Neural cell (in vitro differentiated cells): Measurements from ENCODE around the gene RPP14. TPM values are rescaled to one million over a fixed set of nuclear protein-coding genes. Genes with fewer than 3 reads are reported as not detected.

Experiments
- H2AFZ ChIP-seq: fragments of 200-600, 300-800 bp; sonication (generic), shearing (Covaris generic); 2 replicates; pipeline ENCODE4 v1.6.0; 2014; ENCODE audit warnings: low read depth, mild to moderate bottlenecking, antibody characterized with exemption, low read length, moderate library complexity
- H3F3A ChIP-seq: fragments of 200-600 bp; shearing (Covaris generic); 2 replicates; pipeline ENCODE4 v1.6.1; 2016; ENCODE audit warnings: mild to moderate bottlenecking, moderate library complexity, mixed read lengths, antibody characterized with exemption, low read length; ENCODE audit not compliant: insufficient read depth, poor library complexity, severe bottlenecking
- H3K27ac ChIP-seq: fragments of 200-600, 300-800 bp; sonication (generic), shearing (Covaris generic); 2 replicates; pipeline ENCODE4 v1.5.1; 2014; ENCODE audit warnings: mild to moderate bottlenecking, low read length, moderate library complexity
- H3K27me3 ChIP-seq: fragments of 300-800, 200-600 bp; sonication (generic), shearing (Covaris generic); 2 replicates; pipeline ENCODE4 v1.6.0; 2014; ENCODE audit warnings: mild to moderate bottlenecking, low read depth, low read length, moderate library complexity; ENCODE audit not compliant: insufficient read depth
- H3K36me3 ChIP-seq: fragments of 300-800, 200-600 bp; sonication (generic), shearing (Covaris generic); 2 replicates; pipeline ENCODE4 v1.5.1; 2014; ENCODE audit warnings: mild to moderate bottlenecking, antibody characterized with exemption, low read length, moderate library complexity; ENCODE audit not compliant: insufficient read depth
- H3K4me2 ChIP-seq: fragments of 300-800, 200-600 bp; sonication (generic), shearing (Covaris generic); 2 replicates; pipeline ENCODE4 v1.6.0; 2014; ENCODE audit warnings: mild to moderate bottlenecking, low read length
- H3K4me3 ChIP-seq: fragments of 300-800, 200-600 bp; sonication (generic), shearing (Covaris generic); 2 replicates; pipeline ENCODE4 v1.5.1; 2014; ENCODE audit warnings: mild to moderate bottlenecking, low read length, moderate library complexity
- H3K79me2 ChIP-seq: fragments of 200-600 bp; shearing (Covaris generic); replicated peaks from 2 replicates; pipeline ENCODE4 v1.6.0; 2014; ENCODE audit warnings: mild to moderate bottlenecking, low read length, moderate library complexity; ENCODE audit not compliant: insufficient read depth
- H3K9ac ChIP-seq: fragments of 300-800, 200-600 bp; sonication (generic), shearing (Covaris generic); 2 replicates; pipeline ENCODE4 v1.6.1; 2016; ENCODE audit warnings: mild to moderate bottlenecking, low read length, mixed read lengths
- H3K9me2 ChIP-seq: fragments of 200-600 bp; shearing (Covaris generic); 2 replicates; pipeline ENCODE4 v1.6.1; 2016; ENCODE audit warnings: mild to moderate bottlenecking, low read length, mixed read lengths; ENCODE audit not compliant: insufficient read depth
- H3K9me3 ChIP-seq: fragments of 200-600, 300-800 bp; sonication (generic), shearing (Covaris generic); 2 replicates; pipeline ENCODE4 v1.6.1; 2016; ENCODE audit warnings: mild to moderate bottlenecking, mixed run types, low read length, moderate library complexity, mixed read lengths
- H4K20me1 ChIP-seq: fragments of 200-600 bp; shearing (Covaris generic); 2 replicates; pipeline ENCODE4 v1.6.1; 2016; ENCODE audit warnings: mild to moderate bottlenecking, mixed run types; ENCODE audit not compliant: insufficient read depth
- EP300 ChIP-seq: fragments of 450-650 bp; conservative IDR thresholded peaks from 2 replicates; pipeline ENCODE4 v1.6.1; 2014; ENCODE audit warnings: antibody characterized with exemption, mild to moderate bottlenecking, moderate library complexity; ENCODE audit not compliant: poor library complexity, severe bottlenecking
- EZH2 ChIP-seq: fragments of 200-600, 300-800 bp; shearing (Covaris generic), sonication (generic); IDR thresholded peaks from 2 replicates; pipeline ENCODE4 v1.6.1; 2014; ENCODE audit warnings: antibody characterized with exemption, low read length, borderline replicate concordance, mild to moderate bottlenecking; ENCODE audit not compliant: insufficient read depth, poor library complexity, severe bottlenecking
- MXI1 ChIP-seq: fragments of 450-650 bp; conservative IDR thresholded peaks from 2 replicates; pipeline ENCODE4 v1.6.1; 2014; ENCODE audit warnings: antibody characterized with exemption, mild to moderate bottlenecking; ENCODE audit not compliant: poor library complexity, severe bottlenecking
- POLR2AphosphoS5 ChIP-seq: IDR thresholded peaks from 2 replicates; pipeline ENCODE4 v1.6.1; 2012
- SMC3 ChIP-seq: fragments of 450-650 bp; conservative IDR thresholded peaks from 2 replicates; pipeline ENCODE4 v1.6.1; 2014; ENCODE audit warnings: antibody characterized with exemption, mild to moderate bottlenecking, moderate library complexity; ENCODE audit not compliant: poor library complexity
- polyA plus RNA-seq: library from polyadenylated mRNA; depleted of rRNA; stranded (reverse); fragments of >200 nt; gene quantifications from 2 replicates; pipeline ENCODE4 v1.2.3, GENCODE V29; 2014
- TF ChIP-seq, protein P1 (sequence below): fragments of 450-650 bp; IDR thresholded peaks from 2 replicates; pipeline ENCODE4 v1.5.1; 2014; ENCODE audit warnings: antibody characterized with exemption, mild to moderate bottlenecking, moderate library complexity; ENCODE audit not compliant: poor library complexity, severe bottlenecking
- TF ChIP-seq, protein P2 (sequence below): IDR thresholded peaks from 2 replicates; pipeline ENCODE4 v1.6.1; 2012; ENCODE audit warnings: borderline replicate concordance

RPP14 gene
- polyA plus RNA-seq, 1 donor from 2014 or later = 13.0 TPM

- H3K9me2 ChIP-seq = no peaks in the 10 kb centered on the region
- no peak overlapping the region for H3K4me3 ChIP-seq
- H3K4me2 ChIP-seq = no peak overlapping the region
- no peaks in the 10 kb centered on the region for H4K20me1 ChIP-seq
- no peak overlapping the region for H2AFZ ChIP-seq
- no peaks in the 10 kb centered on the region for H3K36me3 ChIP-seq
- no peak for TF ChIP-seq MXI1
- H3K27ac ChIP-seq = peak overlapping the region; percentile 83
- H3K79me2 ChIP-seq = no peaks in the 10 kb centered on the region
- H3K9ac ChIP-seq = no peak overlapping the region
- H3K9me3 ChIP-seq = no peaks in the 10 kb centered on the region
- H3K27me3 ChIP-seq = no peaks in the 10 kb centered on the region
- no peaks in the 10 kb centered on the region for H3F3A ChIP-seq
These were observed 16.7 kb downstream of the RPP14 start for GRCh38 chr3:58322793-58323192.

DNA sequence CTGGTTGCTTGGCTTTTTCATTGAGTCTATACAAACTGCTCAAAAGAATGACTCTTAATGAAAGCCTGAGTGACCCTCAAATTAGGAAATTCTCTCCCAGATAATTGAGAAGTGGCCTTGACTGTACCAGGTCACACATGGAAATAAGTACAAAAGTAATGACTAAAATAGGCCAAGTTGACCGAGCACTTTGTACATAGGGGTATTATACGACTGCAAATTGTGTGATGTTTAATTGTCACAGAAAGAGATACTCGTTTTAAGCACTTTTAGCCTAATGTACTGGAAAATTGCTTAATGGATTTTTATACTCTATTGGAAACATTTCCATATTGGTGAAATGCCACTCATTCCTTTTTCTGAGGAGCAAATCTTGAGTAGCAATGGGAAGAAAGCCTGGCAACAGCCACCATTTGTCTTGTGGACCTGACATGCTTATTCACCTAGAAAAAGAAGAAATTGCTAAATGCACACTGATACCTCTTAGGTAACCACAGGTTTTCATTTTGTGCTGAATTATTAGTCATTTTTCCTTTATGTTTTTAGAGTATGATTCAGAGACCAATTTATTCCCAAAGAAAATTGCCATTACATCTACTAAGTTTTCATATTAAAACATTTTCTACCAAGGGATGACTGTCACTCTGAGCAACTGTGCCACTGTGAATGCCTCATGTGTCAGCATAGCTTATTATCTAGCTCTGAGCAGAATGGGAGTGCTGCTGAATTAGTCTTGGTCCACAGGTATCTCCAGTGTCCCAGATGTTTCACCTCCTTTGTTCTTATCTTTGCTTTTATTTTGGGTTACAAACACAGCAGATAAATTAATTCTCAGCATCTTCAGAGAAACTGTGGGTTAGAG lies 17.7 kb downstream of the RPP14 start:
- Histone ChIP-seq H3K9ac (peak overlapping the region; percentile 8), H3K27ac (peak overlapping the region; percentile 83), H3F3A (no peaks in the 10 kb centered on the region), H3K9me2 (no peaks in the 10 kb centered on the region), H3K9me3 (no peaks in the 10 kb centered on the region), H3K36me3 (no peaks in the 10 kb centered on the region), H2AFZ (no peak overlapping the region), H4K20me1 (no peaks in the 10 kb centered on the region), H3K27me3 (no peaks in the 10 kb centered on the region), H3K4me3 (peak overlapping the region; percentile 8), H3K79me2 (no peaks in the 10 kb centered on the region), H3K4me2 (peak overlapping the region; percentile 25)
- peak; percentile 39 for TF ChIP-seq EP300
- TF ChIP-seq EZH2 = no peak
- TF ChIP-seq POLR2AphosphoS5 = peak; percentile 9

DNA sequence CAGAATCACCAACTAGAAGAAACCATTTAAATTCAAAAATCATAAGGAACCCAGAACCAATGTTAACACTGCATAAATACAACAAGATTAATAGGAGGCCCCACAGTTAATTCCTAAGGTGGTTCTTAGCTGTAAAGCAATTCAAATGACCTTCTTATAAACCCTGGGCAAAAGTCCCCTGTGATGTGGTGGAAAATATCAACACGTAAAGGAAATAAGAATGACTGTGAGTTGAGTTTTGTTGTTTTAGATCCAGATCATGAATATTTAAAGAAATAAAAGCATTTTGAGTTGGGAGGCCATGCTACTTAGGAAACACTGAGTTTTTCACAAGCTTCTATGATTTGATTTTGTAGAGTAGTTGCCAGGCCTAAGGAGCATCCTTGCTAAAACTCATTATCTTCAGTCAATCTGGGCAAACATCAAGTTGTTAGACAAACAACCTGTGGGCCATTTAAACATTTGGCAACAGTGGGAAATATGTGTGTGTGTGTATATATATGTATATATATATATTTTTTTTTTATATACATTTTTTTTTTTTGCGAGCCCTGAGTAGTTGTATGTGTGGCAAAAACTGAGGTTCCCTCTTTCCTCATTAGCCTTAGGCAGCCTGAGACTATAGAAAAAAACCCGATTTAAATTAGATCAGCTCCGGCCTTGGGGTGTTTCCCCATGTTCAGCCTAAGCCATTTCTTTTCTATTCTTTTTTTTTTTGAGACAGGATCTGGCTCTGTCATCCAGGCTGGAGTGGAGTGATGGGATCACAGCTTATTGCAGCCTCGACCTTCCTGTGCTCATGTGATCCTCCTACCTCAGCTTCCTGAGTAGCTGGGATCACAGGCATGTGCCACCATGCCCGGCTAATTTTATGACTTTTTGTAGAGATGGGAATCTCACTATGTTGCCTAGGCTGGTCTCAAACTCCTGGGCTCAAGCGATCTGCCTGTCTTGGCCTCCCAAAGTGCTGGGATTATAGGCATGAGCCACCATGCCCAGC lies 18.6 kb downstream of the RPP14 start:
- H3F3A ChIP-seq = no peaks in the 10 kb centered on the region
- no peak overlapping the region for H2AFZ ChIP-seq
- no peaks in the 10 kb centered on the region for H4K20me1 ChIP-seq
- H3K27me3 ChIP-seq = no peaks in the 10 kb centered on the region
- H3K9ac ChIP-seq = peak overlapping the region; percentile 8
- H3K9me2 ChIP-seq = no peaks in the 10 kb centered on the region
- H3K9me3 ChIP-seq = no peaks in the 10 kb centered on the region
- no peaks in the 10 kb centered on the region for H3K36me3 ChIP-seq
- H3K4me2 ChIP-seq = peak overlapping the region; percentile 25
- H3K4me3 ChIP-seq = peak overlapping the region; percentile 8
- TF ChIP-seq EP300 (no peak), EZH2 (no peak)
- peak overlapping the region; percentile 83 for H3K27ac ChIP-seq
- H3K79me2 ChIP-seq = no peaks in the 10 kb centered on the region

- Histone ChIP-seq H3K9ac (no peak overlapping the region), H3K36me3 (no peaks in the 10 kb centered on the region), H3K27ac (peak overlapping the region; percentile 83), H4K20me1 (no peaks in the 10 kb centered on the region), H3K27me3 (no peaks in the 10 kb centered on the region), H3K9me2 (no peaks in the 10 kb centered on the region), H2AFZ (no peak overlapping the region), H3K4me3 (no peak overlapping the region), H3K79me2 (no peaks in the 10 kb centered on the region), H3F3A (no peaks in the 10 kb centered on the region), H3K9me3 (no peaks in the 10 kb centered on the region), H3K4me2 (no peak overlapping the region)
- TF ChIP-seq EZH2 (no peak), MXI1 (no peak), SMC3 (no peak)
- TF ChIP-seq, protein P1, sequence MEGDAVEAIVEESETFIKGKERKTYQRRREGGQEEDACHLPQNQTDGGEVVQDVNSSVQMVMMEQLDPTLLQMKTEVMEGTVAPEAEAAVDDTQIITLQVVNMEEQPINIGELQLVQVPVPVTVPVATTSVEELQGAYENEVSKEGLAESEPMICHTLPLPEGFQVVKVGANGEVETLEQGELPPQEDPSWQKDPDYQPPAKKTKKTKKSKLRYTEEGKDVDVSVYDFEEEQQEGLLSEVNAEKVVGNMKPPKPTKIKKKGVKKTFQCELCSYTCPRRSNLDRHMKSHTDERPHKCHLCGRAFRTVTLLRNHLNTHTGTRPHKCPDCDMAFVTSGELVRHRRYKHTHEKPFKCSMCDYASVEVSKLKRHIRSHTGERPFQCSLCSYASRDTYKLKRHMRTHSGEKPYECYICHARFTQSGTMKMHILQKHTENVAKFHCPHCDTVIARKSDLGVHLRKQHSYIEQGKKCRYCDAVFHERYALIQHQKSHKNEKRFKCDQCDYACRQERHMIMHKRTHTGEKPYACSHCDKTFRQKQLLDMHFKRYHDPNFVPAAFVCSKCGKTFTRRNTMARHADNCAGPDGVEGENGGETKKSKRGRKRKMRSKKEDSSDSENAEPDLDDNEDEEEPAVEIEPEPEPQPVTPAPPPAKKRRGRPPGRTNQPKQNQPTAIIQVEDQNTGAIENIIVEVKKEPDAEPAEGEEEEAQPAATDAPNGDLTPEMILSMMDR = no peak
- TF ChIP-seq, protein P2, sequence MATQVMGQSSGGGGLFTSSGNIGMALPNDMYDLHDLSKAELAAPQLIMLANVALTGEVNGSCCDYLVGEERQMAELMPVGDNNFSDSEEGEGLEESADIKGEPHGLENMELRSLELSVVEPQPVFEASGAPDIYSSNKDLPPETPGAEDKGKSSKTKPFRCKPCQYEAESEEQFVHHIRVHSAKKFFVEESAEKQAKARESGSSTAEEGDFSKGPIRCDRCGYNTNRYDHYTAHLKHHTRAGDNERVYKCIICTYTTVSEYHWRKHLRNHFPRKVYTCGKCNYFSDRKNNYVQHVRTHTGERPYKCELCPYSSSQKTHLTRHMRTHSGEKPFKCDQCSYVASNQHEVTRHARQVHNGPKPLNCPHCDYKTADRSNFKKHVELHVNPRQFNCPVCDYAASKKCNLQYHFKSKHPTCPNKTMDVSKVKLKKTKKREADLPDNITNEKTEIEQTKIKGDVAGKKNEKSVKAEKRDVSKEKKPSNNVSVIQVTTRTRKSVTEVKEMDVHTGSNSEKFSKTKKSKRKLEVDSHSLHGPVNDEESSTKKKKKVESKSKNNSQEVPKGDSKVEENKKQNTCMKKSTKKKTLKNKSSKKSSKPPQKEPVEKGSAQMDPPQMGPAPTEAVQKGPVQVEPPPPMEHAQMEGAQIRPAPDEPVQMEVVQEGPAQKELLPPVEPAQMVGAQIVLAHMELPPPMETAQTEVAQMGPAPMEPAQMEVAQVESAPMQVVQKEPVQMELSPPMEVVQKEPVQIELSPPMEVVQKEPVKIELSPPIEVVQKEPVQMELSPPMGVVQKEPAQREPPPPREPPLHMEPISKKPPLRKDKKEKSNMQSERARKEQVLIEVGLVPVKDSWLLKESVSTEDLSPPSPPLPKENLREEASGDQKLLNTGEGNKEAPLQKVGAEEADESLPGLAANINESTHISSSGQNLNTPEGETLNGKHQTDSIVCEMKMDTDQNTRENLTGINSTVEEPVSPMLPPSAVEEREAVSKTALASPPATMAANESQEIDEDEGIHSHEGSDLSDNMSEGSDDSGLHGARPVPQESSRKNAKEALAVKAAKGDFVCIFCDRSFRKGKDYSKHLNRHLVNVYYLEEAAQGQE = no peak
These were observed 19.5 kb downstream of the RPP14 start for GRCh38 chr3:58325525-58325992.
